Stimulated activated CD8-positive, alpha-beta memory T cell treated with anti-CD3 and anti-CD28 coated beads, Interleukin-7, amount 100 ng/mL, for 48 hours (primary cell): ENCODE results near the gene STMP1.

Source experiments
- DNase-seq, 2 donors: peaks; one replicate each; pipeline ENCODE4 v3.0.0-alpha.2; 2020; ENCODE audit warnings: low read depth in 1 of 2; ENCODE audit errors: extremely low read depth in 1 of 2

Gene STMP1

DNA sequence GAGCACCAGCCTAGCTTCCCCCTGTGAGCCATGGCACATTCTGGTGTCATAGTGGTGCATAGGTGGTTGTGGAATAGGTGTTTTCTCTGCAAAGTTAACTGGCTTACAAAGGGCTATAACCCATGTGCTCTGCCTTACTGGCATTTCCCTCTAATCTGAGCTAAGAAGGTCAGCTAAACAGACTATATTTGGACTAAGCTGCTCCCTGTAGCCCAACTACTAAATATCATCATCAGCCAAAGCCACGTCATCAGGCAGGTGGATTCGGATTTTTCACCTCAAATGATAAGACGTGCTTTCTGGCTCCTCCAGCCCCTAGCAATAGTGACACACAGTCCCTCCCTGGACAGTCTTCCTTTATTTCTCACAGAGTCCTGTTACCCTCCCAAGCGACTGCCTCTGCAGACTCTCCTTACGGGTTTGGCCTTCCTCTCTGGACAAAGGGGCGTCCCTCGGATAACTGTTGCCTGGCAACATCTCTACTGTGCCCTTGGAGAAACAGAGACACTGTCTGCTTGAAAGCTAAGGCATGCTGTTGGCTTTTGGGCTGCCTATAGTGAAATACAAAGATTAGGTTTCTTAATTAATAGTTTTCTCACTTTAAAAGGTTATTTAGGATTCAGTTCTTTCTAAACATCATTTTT is 56.6 kb downstream of the STMP1 start:
- no peak for DNase-seq

DNA sequence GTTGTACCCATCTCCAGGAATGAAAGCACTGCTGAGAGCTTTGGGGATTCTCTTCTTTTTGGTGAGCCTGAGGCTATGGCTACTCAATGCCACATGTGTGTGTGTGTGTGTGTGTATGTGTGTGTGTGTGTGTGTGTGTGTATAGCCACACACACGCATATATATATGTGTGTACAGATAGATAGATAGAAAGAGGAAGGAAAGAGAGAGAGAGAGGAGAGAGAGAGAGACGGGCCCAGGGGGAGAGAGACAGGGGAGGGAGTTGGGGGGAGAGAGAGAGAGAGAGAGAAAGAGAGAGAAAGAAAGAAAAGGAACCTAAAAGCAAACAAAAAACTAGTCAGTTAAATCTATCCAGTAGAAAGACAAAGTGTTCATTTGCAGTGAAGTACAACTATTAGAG is 57.4 kb downstream of the STMP1 start:
- DNase-seq: no peak

GRCh38 chr7:135721198-135721820 is 59.0 kb downstream of the STMP1 start:
- no peak for DNase-seq

- DNase-seq: no peak
Observed at GRCh38 chr7:135723411-135723810, 61.1 kb downstream of the STMP1 start.
